ENCODE data around the gene TSPAN10. TPM values are rescaled to one million over a fixed set of nuclear protein-coding genes. Genes with fewer than 3 reads are reported as not detected.

Gene TSPAN10
- polyA plus RNA-seq, 2 donors = 0.56 to 1.7 TPM

GRCh38 chr17:81683208-81683583 lies 46.2 kb downstream of the TSPAN10 start:
- Histone ChIP-seq H3K27ac (ENCODE audit: low read depth in 2 of 2, low read length in 1 of 2) (peak overlapping the region; percentile 64 to 73), H3K9me3 (ENCODE audit: control insufficient read depth in 2 of 2, insufficient read depth in 1 of 2, low read depth in 1 of 2, low read length in 1 of 2) (no peaks in the 10 kb centered on the region), H3K4me3 (ENCODE audit: low read depth in 1 of 2, low read length in 2 of 2) (peak overlapping the region; percentile 87 to 97), H3K4me1 (ENCODE audit: control insufficient read depth in 2 of 2, insufficient read depth in 2 of 2, low read length in 1 of 2) (peaks cover 0 to 18% of the 10 kb centered on the region in 2 donors), H3K27me3 (ENCODE audit: control insufficient read depth in 1 of 2, insufficient read depth in 2 of 2, low read length in 2 of 2) (no peaks in the 10 kb centered on the region), H3K36me3 (ENCODE audit: control insufficient read depth in 2 of 2, insufficient read depth in 2 of 2, low read length in 1 of 2) (peaks cover 0 to 24% of the 10 kb centered on the region in 2 donors)
- WGBS, 2 donors = 0 to 1% methylated on average over 33 to 37 of the region's 37 CpGs

DNA sequence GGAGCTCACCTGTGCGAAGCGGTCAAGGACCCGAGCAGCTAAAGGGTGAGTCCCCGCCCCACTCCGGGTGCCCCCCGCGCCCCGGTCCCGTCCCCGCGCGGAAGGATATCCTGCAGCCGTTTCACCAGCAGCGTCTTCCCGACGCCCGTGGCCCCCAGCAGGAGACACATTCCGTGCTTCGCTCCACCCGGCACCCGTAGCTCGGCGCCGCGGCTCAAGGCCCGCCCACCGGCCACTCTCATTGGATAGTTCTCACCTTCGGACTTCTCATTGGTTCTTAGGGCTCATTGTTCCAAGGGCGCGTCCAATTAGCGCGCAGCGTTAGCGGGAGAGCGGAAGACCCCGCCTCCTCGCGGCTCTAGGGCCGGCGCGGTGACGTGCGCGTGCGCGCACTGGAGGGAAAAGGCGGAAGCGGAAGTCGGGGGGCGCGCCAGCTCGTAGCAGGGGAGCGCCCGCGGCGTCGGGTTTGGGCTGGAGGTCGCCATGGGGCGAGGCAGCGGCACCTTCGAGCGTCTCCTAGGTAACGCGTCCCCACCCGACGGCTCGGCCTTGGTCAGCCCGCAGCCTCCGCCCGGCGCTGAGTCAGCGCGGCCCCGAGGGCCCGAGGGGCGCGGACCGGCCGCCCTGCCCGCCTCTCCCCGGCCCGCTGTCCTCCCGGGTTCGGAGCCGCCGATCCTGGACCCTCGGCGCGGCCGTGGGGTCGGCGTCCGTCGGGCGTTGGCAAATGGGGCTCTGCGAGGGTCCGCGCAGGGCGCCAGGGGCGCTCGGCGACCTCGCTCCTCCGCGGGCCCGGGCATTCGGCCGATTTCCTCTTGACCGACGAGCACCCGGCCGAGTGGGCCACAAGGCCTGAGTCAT lies 46.8 kb downstream of the TSPAN10 start, which contains the start of the genes ARL16 and HGS:
Gene ARL16, minus strand, starts transcription at position 214 of the 858 bp plus-strand sequence. Its CDS starts 44 bp downstream, at position 170.
Gene HGS, plus strand, starts transcription at position 428 of the 858 bp plus-strand sequence. Its CDS starts 56 bp downstream, at position 484.
- Histone ChIP-seq H3K9me3 (ENCODE audit: control insufficient read depth in 2 of 2, insufficient read depth in 1 of 2, low read depth in 1 of 2, low read length in 1 of 2) (no peaks in the 10 kb centered on the region), H3K27ac (ENCODE audit: low read depth in 2 of 2, low read length in 1 of 2) (peak within 1 kb of the TSS; percentile 91 to 96), H3K36me3 (ENCODE audit: control insufficient read depth in 2 of 2, insufficient read depth in 2 of 2, low read length in 1 of 2) (peaks cover 0 to 30% of the 10 kb centered on the region in 2 donors), H3K4me3 (ENCODE audit: low read depth in 1 of 2, low read length in 2 of 2) (peak within 1 kb of the TSS; percentile 87 to 97), H3K27me3 (ENCODE audit: control insufficient read depth in 1 of 2, insufficient read depth in 2 of 2, low read length in 2 of 2) (no peaks in the 10 kb centered on the region), H3K4me1 (ENCODE audit: control insufficient read depth in 2 of 2, insufficient read depth in 2 of 2, low read length in 1 of 2) (peaks cover under 1 to 22% of the 10 kb centered on the region in 2 donors)
- WGBS, 2 donors = 1% methylated on average over 108 to 112 of the region's 112 CpGs

GRCh38 chr17:81684442-81684911 lies 47.5 kb downstream of the TSPAN10 start:
- peaks cover 2 to 25% of the 10 kb centered on the region in 2 donors for H3K4me1 ChIP-seq (ENCODE audit: control insufficient read depth in 2 of 2, insufficient read depth in 2 of 2, low read length in 1 of 2)

DNA sequence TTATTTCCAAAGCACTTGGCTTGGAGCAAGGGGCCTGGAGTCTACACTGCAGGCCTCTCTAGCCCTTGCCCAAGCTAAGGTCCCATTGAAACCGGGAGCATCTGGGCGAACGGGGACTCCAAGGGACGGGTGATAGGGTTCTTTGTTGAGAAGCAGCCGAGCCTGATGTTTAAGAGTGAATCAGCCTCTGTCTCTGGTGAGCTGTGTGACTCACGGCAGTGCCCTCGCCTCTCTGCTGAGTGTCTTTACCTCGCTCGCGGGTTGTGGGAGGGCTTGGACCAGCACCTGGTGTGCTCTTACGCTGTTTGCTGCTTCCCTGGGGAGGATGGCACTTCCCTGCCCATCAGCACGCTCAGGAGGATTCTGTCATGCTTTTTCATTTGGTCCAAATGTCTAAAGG lies 48.1 kb downstream of the TSPAN10 start:
- Histone ChIP-seq H3K4me3 (ENCODE audit: low read depth in 1 of 2, low read length in 2 of 2) (peak overlapping the region; percentile 87 to 97), H3K4me1 (ENCODE audit: control insufficient read depth in 2 of 2, insufficient read depth in 2 of 2, low read length in 1 of 2) (peaks cover 6 to 25% of the 10 kb centered on the region in 2 donors), H3K27me3 (ENCODE audit: control insufficient read depth in 1 of 2, insufficient read depth in 2 of 2, low read length in 2 of 2) (no peaks in the 10 kb centered on the region), H3K9me3 (ENCODE audit: control insufficient read depth in 2 of 2, insufficient read depth in 1 of 2, low read depth in 1 of 2, low read length in 1 of 2) (no peaks in the 10 kb centered on the region), H3K27ac (ENCODE audit: low read depth in 2 of 2, low read length in 1 of 2) (peak overlapping the region; percentile 91 to 96), H3K36me3 (ENCODE audit: control insufficient read depth in 2 of 2, insufficient read depth in 2 of 2, low read length in 1 of 2) (peaks cover 5 to 43% of the 10 kb centered on the region in 2 donors)
- 44 to 50% methylated on average over 12 of the region's 12 CpGs for WGBS, 2 donors

More at GRCh38 chr17:81684442-81684911, 47.5 kb downstream of the TSPAN10 start:
- Histone ChIP-seq H3K4me3 (ENCODE audit: low read depth in 1 of 2, low read length in 2 of 2) (peak overlapping the region; percentile 87 to 97), H3K9me3 (ENCODE audit: control insufficient read depth in 2 of 2, insufficient read depth in 1 of 2, low read depth in 1 of 2, low read length in 1 of 2) (no peaks in the 10 kb centered on the region), H3K27ac (ENCODE audit: low read depth in 2 of 2, low read length in 1 of 2) (peak overlapping the region; percentile 91 to 96), H3K27me3 (ENCODE audit: control insufficient read depth in 1 of 2, insufficient read depth in 2 of 2, low read length in 2 of 2) (no peaks in the 10 kb centered on the region), H3K36me3 (ENCODE audit: control insufficient read depth in 2 of 2, insufficient read depth in 2 of 2, low read length in 1 of 2) (peaks cover 0 to 36% of the 10 kb centered on the region in 2 donors)
- WGBS, 2 donors = 2% methylated on average over 16 of the region's 16 CpGs

DNA sequence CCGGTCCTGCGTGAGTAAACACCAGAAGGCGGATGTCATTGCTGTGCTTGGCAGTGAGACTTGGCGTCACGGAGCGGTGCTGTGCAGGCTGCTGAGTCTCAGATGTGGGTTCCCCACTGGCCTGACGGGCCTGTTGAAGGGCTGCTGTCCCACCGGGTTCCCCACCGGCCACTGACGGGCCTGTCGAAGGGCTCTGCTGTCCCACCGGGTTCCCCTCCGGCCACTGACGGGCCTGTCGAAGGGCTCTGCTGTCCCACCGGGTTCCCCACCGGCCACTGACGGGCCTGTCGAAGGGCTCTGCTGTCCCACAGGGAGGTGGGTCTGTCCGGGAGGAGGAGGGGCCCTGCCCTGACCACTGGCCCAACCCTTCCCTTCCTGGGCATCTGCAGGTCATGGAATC lies 49.6 kb downstream of the TSPAN10 start:
- Histone ChIP-seq H3K27ac (ENCODE audit: low read depth in 2 of 2, low read length in 1 of 2) (no peak overlapping the region), H3K27me3 (ENCODE audit: control insufficient read depth in 1 of 2, insufficient read depth in 2 of 2, low read length in 2 of 2) (no peaks in the 10 kb centered on the region), H3K4me1 (ENCODE audit: control insufficient read depth in 2 of 2, insufficient read depth in 2 of 2, low read length in 1 of 2) (peaks cover 7 to 25% of the 10 kb centered on the region in 2 donors), H3K36me3 (ENCODE audit: control insufficient read depth in 2 of 2, insufficient read depth in 2 of 2, low read length in 1 of 2) (peaks cover 14 to 56% of the 10 kb centered on the region in 2 donors), H3K9me3 (ENCODE audit: control insufficient read depth in 2 of 2, insufficient read depth in 1 of 2, low read depth in 1 of 2, low read length in 1 of 2) (no peaks in the 10 kb centered on the region), H3K4me3 (ENCODE audit: low read depth in 1 of 2, low read length in 2 of 2) (no peak overlapping the region)
- WGBS, 2 donors = 93 to 95% methylated on average over 20 of the region's 20 CpGs

DNA sequence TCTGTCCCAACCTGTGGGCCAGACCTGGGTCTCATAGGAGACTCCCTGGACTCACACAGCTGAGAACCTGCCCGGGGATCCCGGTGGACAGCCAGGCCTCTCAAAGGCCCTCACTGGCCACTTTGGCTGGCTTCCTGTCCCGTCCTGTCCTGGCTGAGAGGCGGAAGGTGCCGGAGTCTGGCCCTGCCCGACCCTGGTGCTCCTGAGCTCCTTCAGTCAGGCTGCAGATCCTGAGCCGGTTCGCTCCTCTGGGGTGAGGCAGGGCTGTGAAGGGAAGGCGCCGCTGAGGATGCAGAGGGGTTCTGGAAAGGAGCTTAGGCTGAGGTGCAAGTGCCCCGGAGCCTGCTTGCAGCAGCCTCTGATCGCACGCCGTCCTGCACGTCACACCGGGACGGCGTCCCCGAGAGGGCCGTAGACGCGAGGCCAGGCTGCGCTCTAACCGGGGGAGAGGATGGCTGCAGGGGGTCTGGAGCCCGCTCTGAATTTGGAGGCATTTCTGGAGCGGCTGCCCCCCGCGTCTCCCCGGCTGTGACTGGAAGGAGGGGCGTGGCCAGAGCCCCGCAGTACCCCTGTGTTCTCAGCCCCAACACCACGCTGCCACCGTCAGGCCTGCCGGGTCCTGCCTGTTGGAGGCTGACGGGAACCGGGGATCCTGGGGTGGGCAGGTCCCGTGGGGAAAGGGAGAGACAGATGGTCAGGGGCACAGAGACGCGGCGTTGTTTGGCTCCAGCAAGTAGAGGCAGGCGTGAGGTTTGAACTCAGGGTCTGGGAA lies 51.0 kb downstream of the TSPAN10 start:
- Histone ChIP-seq H3K36me3 (ENCODE audit: control insufficient read depth in 2 of 2, insufficient read depth in 2 of 2, low read length in 1 of 2) (peaks cover 14 to 67% of the 10 kb centered on the region in 2 donors), H3K9me3 (ENCODE audit: control insufficient read depth in 2 of 2, insufficient read depth in 1 of 2, low read depth in 1 of 2, low read length in 1 of 2) (no peaks in the 10 kb centered on the region), H3K4me3 (ENCODE audit: low read depth in 1 of 2, low read length in 2 of 2) (no peak overlapping the region), H3K27ac (ENCODE audit: low read depth in 2 of 2, low read length in 1 of 2) (no peak overlapping the region), H3K4me1 (ENCODE audit: control insufficient read depth in 2 of 2, insufficient read depth in 2 of 2, low read length in 1 of 2) (peaks cover 7 to 22% of the 10 kb centered on the region in 2 donors), H3K27me3 (ENCODE audit: control insufficient read depth in 1 of 2, insufficient read depth in 2 of 2, low read length in 2 of 2) (no peaks in the 10 kb centered on the region)
- WGBS, 2 donors = 88% methylated on average over 40 to 41 of the region's 41 CpGs

GRCh38 chr17:81688616-81689015 lies 51.6 kb downstream of the TSPAN10 start:
- Histone ChIP-seq H3K4me3 (ENCODE audit: low read depth in 1 of 2, low read length in 2 of 2) (no peak overlapping the region), H3K9me3 (ENCODE audit: control insufficient read depth in 2 of 2, insufficient read depth in 1 of 2, low read depth in 1 of 2, low read length in 1 of 2) (no peaks in the 10 kb centered on the region), H3K27me3 (ENCODE audit: control insufficient read depth in 1 of 2, insufficient read depth in 2 of 2, low read length in 2 of 2) (no peaks in the 10 kb centered on the region), H3K4me1 (ENCODE audit: control insufficient read depth in 2 of 2, insufficient read depth in 2 of 2, low read length in 1 of 2) (peaks cover 7 to 20% of the 10 kb centered on the region in 2 donors), H3K27ac (ENCODE audit: low read depth in 2 of 2, low read length in 1 of 2) (peak overlapping the region in 1 of 2 donors; percentile 50), H3K36me3 (ENCODE audit: control insufficient read depth in 2 of 2, insufficient read depth in 2 of 2, low read length in 1 of 2) (peaks cover 14 to 72% of the 10 kb centered on the region in 2 donors)
- WGBS, 2 donors = 73 to 78% methylated on average over 14 of the region's 14 CpGs

- Histone ChIP-seq H3K4me3 (ENCODE audit: low read depth in 1 of 2, low read length in 2 of 2) (no peak overlapping the region), H3K9me3 (ENCODE audit: control insufficient read depth in 2 of 2, insufficient read depth in 1 of 2, low read depth in 1 of 2, low read length in 1 of 2) (no peaks in the 10 kb centered on the region), H3K27me3 (ENCODE audit: control insufficient read depth in 1 of 2, insufficient read depth in 2 of 2, low read length in 2 of 2) (no peaks in the 10 kb centered on the region), H3K4me1 (ENCODE audit: control insufficient read depth in 2 of 2, insufficient read depth in 2 of 2, low read length in 1 of 2) (peaks cover 7 to 13% of the 10 kb centered on the region in 2 donors), H3K36me3 (ENCODE audit: control insufficient read depth in 2 of 2, insufficient read depth in 2 of 2, low read length in 1 of 2) (peaks cover 25 to 87% of the 10 kb centered on the region in 2 donors), H3K27ac (ENCODE audit: low read depth in 2 of 2, low read length in 1 of 2) (no peak overlapping the region)
- WGBS, 2 donors = 90 to 94% methylated on average over 18 of the region's 18 CpGs
Measured at GRCh38 chr17:81690066-81690465, 53.1 kb downstream of the TSPAN10 start.

- no peaks in the 10 kb centered on the region for H3K27me3 ChIP-seq (ENCODE audit: control insufficient read depth in 1 of 2, insufficient read depth in 2 of 2, low read length in 2 of 2)
- no peak overlapping the region for H3K4me3 ChIP-seq (ENCODE audit: low read depth in 1 of 2, low read length in 2 of 2)
- H3K4me1 ChIP-seq (ENCODE audit: control insufficient read depth in 2 of 2, insufficient read depth in 2 of 2, low read length in 1 of 2) = peaks cover 7 to 8% of the 10 kb centered on the region in 2 donors
- 87 to 89% methylated on average over 17 of the region's 17 CpGs for WGBS, 2 donors
- H3K36me3 ChIP-seq (ENCODE audit: control insufficient read depth in 2 of 2, insufficient read depth in 2 of 2, low read length in 1 of 2) = peaks cover 29 to 91% of the 10 kb centered on the region in 2 donors
- no peak overlapping the region for H3K27ac ChIP-seq (ENCODE audit: low read depth in 2 of 2, low read length in 1 of 2)
- H3K9me3 ChIP-seq (ENCODE audit: control insufficient read depth in 2 of 2, insufficient read depth in 1 of 2, low read depth in 1 of 2, low read length in 1 of 2) = no peaks in the 10 kb centered on the region
Measured at GRCh38 chr17:81690549-81690948, 53.6 kb downstream of the TSPAN10 start.
